ENCODE measurements around the gene AMACR.

DNA sequence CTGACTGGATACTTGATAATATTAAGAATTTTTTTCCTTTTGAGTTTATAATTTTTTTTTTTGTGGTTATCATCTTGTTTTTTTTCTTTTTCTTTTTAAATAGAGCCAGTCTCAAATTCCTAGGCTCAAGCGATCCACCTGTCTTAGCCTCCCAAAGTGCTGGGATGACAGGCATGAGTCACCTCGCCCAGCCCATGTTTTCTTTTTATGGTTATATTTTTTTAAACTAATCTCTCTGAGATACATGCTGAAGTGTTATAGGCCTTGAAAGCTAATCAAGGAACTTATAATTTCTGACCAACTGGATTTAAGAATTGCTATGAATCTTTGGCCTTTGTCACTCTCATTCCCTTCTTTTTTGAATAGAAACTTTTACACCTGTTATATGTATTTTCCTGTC, 6.8 kb upstream of the AMACR start:
- no peak for TF ChIP-seq TAF1 (IDR thresholded peaks at IDR 0.05; ENCODE audit: borderline replicate concordance, low read depth, low read length)
- TF ChIP-seq POLR2A (IDR thresholded peaks at IDR 0.05; ENCODE audit: low read depth, low read length): no peak
- no peak for TF ChIP-seq POLR2AphosphoS5 (IDR thresholded peaks at IDR 0.05; ENCODE audit: low read depth, low read length)

Data from GM12892 (cell line).